Measurements from ENCODE around the gene HNMT.

The HNMT gene

GRCh38 chr2:138012082-138012481, 47.8 kb downstream of the HNMT start:
- DNase-seq (ENCODE audit: low read depth): no peak

DNA sequence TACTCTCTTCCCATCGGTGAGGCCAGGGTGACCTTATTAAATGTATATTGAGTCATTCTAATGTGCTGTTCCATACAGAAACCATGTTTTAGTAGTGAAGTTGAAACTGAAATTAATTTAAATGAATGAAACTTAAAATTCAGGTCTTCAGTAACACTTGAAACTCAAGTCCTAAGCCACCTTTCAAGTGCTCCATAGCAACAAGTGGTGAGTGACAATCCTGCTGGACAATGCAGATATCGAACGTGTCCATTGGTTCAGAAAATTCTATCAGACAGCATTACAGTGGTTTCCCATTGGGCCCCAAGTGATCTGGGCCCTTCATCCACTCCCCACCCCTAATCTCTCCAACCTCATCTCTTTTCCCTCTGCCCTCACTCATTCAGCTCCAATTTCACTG, 48.7 kb downstream of the HNMT start:
- DNase-seq (ENCODE audit: low read depth): no peak

- DNase-seq (ENCODE audit: low read depth): no peak
Measured at GRCh38 chr2:138013639-138014038, 49.4 kb downstream of the HNMT start.

GRCh38 chr2:138015494-138015893, 51.2 kb downstream of the HNMT start:
- DNase-seq (ENCODE audit: low read depth): no peak

GRCh38 chr2:138016351-138017087, 52.2 kb downstream of the HNMT start:
- no peak for DNase-seq (ENCODE audit: low read depth)

DNA sequence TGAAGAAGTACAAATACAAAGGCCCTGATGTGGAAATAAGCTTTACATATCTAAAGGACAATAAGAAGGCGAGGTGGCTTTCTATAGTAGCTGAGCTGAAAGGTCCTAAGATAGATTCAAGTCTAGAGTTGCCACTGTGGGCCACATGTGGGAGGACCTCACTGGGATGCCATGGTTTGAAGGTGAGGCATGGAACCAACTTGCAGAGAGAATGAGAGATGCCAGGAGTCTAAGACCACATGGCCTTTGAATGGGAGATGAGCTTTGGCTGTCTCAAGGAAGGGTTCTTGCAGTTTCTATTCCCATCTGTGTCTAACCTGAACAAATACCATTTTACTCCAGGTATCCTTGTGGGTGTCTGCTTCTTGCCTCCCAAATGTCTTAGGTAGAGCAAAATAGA, 53.6 kb downstream of the HNMT start:
- DNase-seq (ENCODE audit: low read depth): no peak

GRCh38 chr2:138018866-138019688, 54.8 kb downstream of the HNMT start:
- no peak for DNase-seq (ENCODE audit: low read depth)

- DNase-seq (ENCODE audit: low read depth): no peak
Measured at GRCh38 chr2:138020432-138020831, 56.2 kb downstream of the HNMT start.

DNA sequence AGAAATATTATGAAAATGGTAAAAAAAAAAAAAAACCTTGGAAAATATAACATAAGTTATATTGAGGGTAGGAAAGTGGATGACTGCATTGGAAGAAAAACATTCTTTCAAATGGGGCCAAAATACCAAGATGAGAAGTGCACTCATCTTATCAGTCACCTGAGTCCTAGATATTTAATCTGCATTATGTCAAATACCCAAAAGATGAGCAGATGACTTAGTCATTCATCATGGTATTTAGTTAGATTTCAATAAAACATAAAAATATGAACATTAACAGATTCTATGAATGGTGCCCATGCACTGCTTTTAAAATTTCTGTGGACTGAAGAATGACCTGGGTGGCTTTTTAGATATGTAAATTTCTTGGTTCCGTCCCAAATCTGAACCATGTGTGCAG, 56.9 kb downstream of the HNMT start:
- no peak for DNase-seq (ENCODE audit: low read depth)

DNA sequence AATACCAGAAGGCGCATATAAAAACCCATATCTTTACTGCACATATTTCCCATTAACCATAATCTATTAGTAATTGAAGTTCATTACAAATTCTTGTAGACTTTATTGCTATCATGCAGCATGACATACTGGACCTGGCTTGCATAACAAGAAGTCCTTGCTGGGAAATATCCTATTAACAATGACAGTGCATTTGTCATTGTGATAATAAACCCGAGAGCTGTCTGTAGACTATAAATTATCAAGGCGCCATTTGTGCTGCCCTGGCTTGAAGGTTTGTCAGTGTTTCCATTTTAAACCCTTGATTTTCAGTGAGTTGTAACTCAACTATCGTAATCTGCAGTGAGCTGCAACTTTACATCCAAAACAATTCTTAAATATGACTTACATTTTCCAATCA, 59.0 kb downstream of the HNMT start:
- no peak for DNase-seq (ENCODE audit: low read depth)

DNA sequence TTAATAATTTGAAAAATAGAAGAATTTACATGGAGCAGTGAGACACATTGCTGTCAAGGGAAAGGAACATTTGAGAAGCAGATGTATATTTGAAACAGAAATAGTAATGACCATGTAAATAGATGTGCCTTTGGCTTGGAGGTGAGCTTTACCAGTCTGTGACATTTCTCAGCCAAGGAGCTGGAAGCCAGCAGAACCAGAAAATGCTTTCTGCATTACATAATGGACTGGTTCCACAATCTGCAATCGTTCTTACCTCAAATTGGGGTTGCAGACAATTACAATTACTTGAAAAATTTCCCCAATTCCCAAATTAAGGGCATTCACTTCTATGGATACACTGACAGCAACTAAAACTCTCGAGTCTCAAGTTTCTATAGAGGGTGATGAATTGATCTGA, 59.7 kb downstream of the HNMT start:
- no peak for DNase-seq (ENCODE audit: low read depth)

DNA sequence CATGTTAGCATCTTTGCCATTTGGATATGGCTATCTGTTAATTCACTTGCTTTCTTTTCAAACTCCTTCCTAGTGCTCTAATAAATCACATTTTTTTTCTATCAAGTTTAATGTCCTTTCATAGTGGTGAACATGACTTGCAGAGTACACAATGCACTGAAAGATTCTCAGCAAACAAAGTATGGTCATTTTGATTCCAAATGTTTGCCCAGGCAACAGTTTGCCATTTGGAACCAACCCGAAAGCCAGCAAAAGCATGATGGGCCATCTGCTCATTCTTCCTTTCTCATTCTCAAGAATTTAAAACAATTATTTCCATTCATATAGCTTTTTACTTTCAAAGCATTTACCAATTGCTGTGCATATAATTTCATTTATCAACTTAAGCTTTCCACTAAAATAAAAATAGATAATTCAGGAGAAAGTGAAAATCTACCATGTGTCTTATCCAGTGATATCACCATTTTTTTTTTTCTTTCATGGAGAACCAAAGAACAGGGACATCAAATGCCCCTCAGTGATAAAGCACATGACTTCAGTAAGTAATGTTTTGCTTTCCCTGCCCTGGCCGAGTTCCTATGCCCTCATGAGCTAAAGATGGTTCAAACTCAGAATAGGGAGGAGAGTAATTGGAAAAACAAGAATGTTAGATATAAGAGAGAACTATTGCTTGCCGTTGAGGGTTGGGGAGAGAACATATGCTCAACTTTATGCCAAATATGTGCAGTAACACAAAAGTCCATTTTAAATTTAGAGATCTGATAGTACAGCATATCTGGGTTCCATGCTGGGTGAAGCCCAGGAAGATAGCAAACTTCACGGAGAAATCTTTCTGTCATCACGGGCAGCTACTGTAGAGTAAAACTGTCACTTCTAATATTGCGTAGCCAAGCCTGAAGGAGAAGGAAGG, 62.1 kb downstream of the HNMT start:
- DNase-seq (ENCODE audit: low read depth): no peak

DNA sequence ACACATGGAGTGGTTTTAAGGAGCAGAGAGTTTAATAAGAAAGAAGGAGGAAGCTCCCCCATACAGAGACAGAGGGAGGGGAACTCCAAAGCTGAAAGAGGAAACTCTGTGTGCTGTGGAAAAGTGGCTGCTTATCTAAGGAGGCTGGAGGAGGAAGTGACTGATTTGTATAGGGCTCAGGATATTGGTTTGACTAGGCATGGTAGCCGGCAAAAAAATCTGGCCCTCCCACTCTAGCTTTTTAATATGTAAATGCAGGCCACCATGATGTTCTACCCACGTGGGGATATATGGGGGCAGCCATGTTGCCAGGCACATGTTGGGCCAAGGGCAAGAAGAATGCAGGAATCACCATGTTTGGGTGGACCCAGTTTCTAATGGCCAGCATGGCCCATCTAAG, 64.3 kb downstream of the HNMT start:
- DNase-seq (ENCODE audit: low read depth): no peak

- peak; percentile 85 for DNase-seq (ENCODE audit: low read depth)
Measured at GRCh38 chr2:138029276-138029675, 65.0 kb downstream of the HNMT start.

- peak; percentile 40 for DNase-seq (ENCODE audit: low read depth)
Measured at GRCh38 chr2:138030459-138030858, 66.2 kb downstream of the HNMT start.

DNA sequence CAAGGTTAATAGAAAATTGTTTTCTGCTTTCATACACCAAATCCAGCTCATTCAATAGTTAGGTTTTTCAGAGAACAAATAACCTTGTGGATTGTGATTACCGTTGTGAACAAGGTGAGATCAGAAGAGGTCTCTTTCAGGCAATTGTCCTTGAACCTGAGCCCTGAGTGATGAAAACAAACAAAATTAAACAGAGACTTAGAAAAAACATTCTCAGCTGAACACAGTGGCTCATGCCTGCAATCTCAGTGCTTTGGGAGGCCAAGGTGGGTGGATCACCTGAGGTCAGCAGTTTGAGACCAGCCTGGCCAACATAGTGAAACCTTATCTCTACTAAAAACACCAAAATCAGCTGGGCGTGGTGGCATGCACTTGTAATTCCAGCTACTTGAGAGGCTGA, 68.1 kb downstream of the HNMT start:
- DNase-seq (ENCODE audit: low read depth): no peak

DNA sequence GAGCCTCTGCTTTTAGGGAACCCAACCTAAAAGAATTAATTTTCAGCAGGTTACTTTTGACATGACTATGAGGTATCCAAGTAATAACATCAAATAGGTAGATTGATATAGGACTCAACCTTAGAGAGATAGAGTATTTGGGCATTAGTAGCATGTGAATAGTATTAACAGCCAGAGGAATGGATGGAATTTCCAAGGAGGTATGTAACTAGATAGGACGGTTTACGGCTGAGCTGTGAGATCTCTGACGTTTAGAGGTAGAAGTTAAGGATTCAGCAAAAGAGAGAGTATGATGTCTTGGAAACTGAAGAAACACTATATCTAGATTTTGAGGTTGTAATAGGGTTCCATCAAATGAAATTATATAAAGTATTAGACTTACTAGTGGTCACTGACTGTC, 70.3 kb downstream of the HNMT start:
- no peak for DNase-seq (ENCODE audit: low read depth)

GRCh38 chr2:138035608-138036217, 71.4 kb downstream of the HNMT start:
- DNase-seq (ENCODE audit: low read depth): no peak

- no peak for DNase-seq (ENCODE audit: low read depth)
Measured at GRCh38 chr2:138036522-138036921, 72.2 kb downstream of the HNMT start.

GRCh38 chr2:138037090-138037489, 72.8 kb downstream of the HNMT start:
- no peak for DNase-seq (ENCODE audit: low read depth)

- DNase-seq (ENCODE audit: low read depth): no peak
Measured at GRCh38 chr2:138040616-138041015, 76.3 kb downstream of the HNMT start.

DNA sequence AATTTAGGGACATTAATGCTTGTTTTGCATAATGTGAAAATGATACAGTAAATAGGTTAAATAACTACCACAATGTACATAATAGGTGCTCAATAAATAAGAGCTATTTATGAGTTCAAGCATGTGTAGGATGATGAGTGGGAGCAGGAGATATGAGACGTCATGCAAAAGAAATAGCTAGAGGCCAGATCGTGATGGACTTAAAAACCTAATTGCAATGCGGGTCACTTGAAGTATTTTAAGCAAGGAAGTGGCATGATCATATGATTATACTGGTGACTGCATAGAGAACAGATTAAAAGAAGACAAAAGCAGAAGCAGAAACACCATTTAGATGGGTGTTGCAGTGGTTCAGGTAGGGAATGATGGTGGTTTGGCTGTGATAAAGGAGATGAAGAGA, 78.0 kb downstream of the HNMT start:
- DNase-seq (ENCODE audit: low read depth): no peak
